ENCODE results near the gene PTK7. TPM values are rescaled to one million over a fixed set of nuclear protein-coding genes. Genes with fewer than 3 reads are reported as not detected.

PTK7 gene
- total and polyA plus RNA-seq, 2 experiments from 2014 or later = 46.1 to 147 TPM

GRCh38 chr6:43029120-43029519 is 47.0 kb upstream of the PTK7 start (continued):
- TF ChIP-seq REST (IDR thresholded peaks at IDR 0.05; ENCODE audit: unreplicated experiment) (no peak), STAT1 (IDR thresholded peaks at IDR 0.05; ENCODE audit: unreplicated experiment) (no peak), EZH2 (IDR thresholded peaks at IDR 0.05; ENCODE audit: low read depth, unreplicated experiment) (no peak), CREB1 (CRISPR knock-in tag; IDR thresholded peaks at IDR 0.05; ENCODE audit: low read depth) (no peak), ZNF114 (CRISPR knock-in tag; IDR thresholded peaks at IDR 0.05) (no peak), JUNB (IDR thresholded peaks at IDR 0.05; ENCODE audit: unreplicated experiment) (no peak), ZNF331 (CRISPR knock-in tag; IDR thresholded peaks at IDR 0.05; ENCODE audit: low read depth) (no peak), EZH2phosphoT487 (IDR thresholded peaks at IDR 0.05; ENCODE audit: unreplicated experiment) (no peak), ETS1 (IDR thresholded peaks at IDR 0.05) (no peak), CTCF (conservative IDR thresholded peaks at IDR 0.05; ENCODE audit: low read depth in 2 of 2) (no peak)

GRCh38 chr6:43032326-43032725 is 43.8 kb upstream of the PTK7 start:
- no peak overlapping the region for H3K4me3 ChIP-seq
- no peaks in the 10 kb centered on the region for H3K27me3 ChIP-seq (ENCODE audit: insufficient read depth)
- no peak overlapping the region for H2AFZ ChIP-seq
- peaks cover 21% of the 10 kb centered on the region for H3F3A ChIP-seq (replicated peaks; ENCODE audit: low read depth)
- Mint-ChIP-seq H3K4me1 (no peaks in the 10 kb centered on the region), H3K27ac (no peak overlapping the region), H3K36me3 (ENCODE audit: low read depth) (peaks cover 78% of the 10 kb centered on the region), H3K9me3 (no peaks in the 10 kb centered on the region), H3K27me3 (ENCODE audit: insufficient read depth, low read depth, poor library complexity) (peaks cover 3% of the 10 kb centered on the region), H3K4me3 (no peak overlapping the region)
- no peaks in the 10 kb centered on the region for H3K79me2 ChIP-seq (replicated peaks; ENCODE audit: insufficient read depth)
- TF ChIP-seq ETS1 (IDR thresholded peaks at IDR 0.05) (no peak), STAT1 (IDR thresholded peaks at IDR 0.05; ENCODE audit: unreplicated experiment) (no peak)
- no peak for DNase-seq (ENCODE audit: low spot score)
- H4K20me1 ChIP-seq (replicated peaks; ENCODE audit: insufficient read depth) = peaks cover 12% of the 10 kb centered on the region
- H3K4me1 ChIP-seq (ENCODE audit: insufficient read depth) = no peaks in the 10 kb centered on the region
- no peak overlapping the region for H3K4me2 ChIP-seq
- no peaks in the 10 kb centered on the region for H3K9me2 ChIP-seq (ENCODE audit: insufficient read depth)
- peaks cover 27% of the 10 kb centered on the region for H3K36me3 ChIP-seq (ENCODE audit: insufficient read depth)
- ATAC-seq = no peak
- 0 out of 2 replicates have a peak overlapping the region, but pooled peaks have one; percentile 59 for H3K27ac ChIP-seq (ENCODE audit: low read depth)

Measured in GM23338 (cell line).